Loucy (cell line): ENCODE data around the gene GNG11.
"Not testable (repeated sequence)": the region's sequence is repeated elsewhere in the genome, so short reads cannot be mapped to it uniquely, and the experiment has no call there.

Experiments
- H2AFZ ChIP-seq: fragments of 200-600 bp; sonication (generic); 2 replicates; pipeline ENCODE4 v1.6.0; 2016; ENCODE audit warnings: antibody characterized with exemption, mild to moderate bottlenecking, low read length, moderate library complexity
- H3F3A ChIP-seq: fragments of 200-600 bp; 2 replicates; pipeline ENCODE4 v1.6.0; 2016; ENCODE audit warnings: antibody characterized with exemption, low read depth, mild to moderate bottlenecking
- H3K27me3 ChIP-seq: fragments of 200-600 bp; sonication (generic); 2 replicates; pipeline ENCODE4 v1.6.1; 2014; ENCODE audit warnings: low read length, mild to moderate bottlenecking; ENCODE audit not compliant: insufficient read depth, poor library complexity, severe bottlenecking
- H3K36me3 ChIP-seq: fragments of 200-600 bp; sonication (generic); 2 replicates; pipeline ENCODE4 v1.6.1; 2016; ENCODE audit warnings: low read length; ENCODE audit not compliant: insufficient read depth
- H3K4me1 ChIP-seq: fragments of 200-600 bp; sonication (generic); 2 replicates; pipeline ENCODE4 v1.5.1; 2014; ENCODE audit warnings: low read length, mild to moderate bottlenecking; ENCODE audit not compliant: insufficient read depth, poor library complexity, severe bottlenecking
- H3K4me2 ChIP-seq: fragments of 200-600 bp; sonication (generic); 2 replicates; pipeline ENCODE4 v1.6.0; 2014; ENCODE audit warnings: antibody characterized with exemption, low read length, low read depth, mild to moderate bottlenecking; ENCODE audit not compliant: poor library complexity, severe bottlenecking
- H3K4me3 ChIP-seq: fragments of 200-600 bp; sonication (generic); 2 replicates; pipeline ENCODE4 v1.5.1; 2014; ENCODE audit warnings: low read length, mild to moderate bottlenecking, mixed read lengths; ENCODE audit not compliant: poor library complexity, severe bottlenecking
- H3K79me2 ChIP-seq: fragments of 200-600 bp; sonication (generic); 2 replicates; pipeline ENCODE4 v1.6.1; 2014; ENCODE audit warnings: low read length; ENCODE audit not compliant: insufficient read depth
- H3K9ac ChIP-seq: fragments of 200-600 bp; sonication (generic); 2 replicates; pipeline ENCODE4 v1.6.0; 2014; ENCODE audit warnings: mild to moderate bottlenecking, low read depth, low read length, moderate library complexity; ENCODE audit not compliant: poor library complexity, severe bottlenecking
- H3K9me2 ChIP-seq: fragments of 200-600 bp; sonication (generic); replicated peaks from 2 replicates; pipeline ENCODE4 v1.6.1; 2016; ENCODE audit warnings: low read depth, low read length, mixed read lengths
- H3K9me3 ChIP-seq: fragments of 200-600 bp; sonication (generic); 2 replicates; pipeline ENCODE4 v1.6.1; 2014; ENCODE audit warnings: mild to moderate bottlenecking, antibody characterized with exemption, low read length, low read depth; ENCODE audit not compliant: insufficient read depth
- H4K20me1 ChIP-seq: fragments of 200-600 bp; sonication (generic); 2 replicates; pipeline ENCODE4 v1.6.0; 2014; ENCODE audit warnings: antibody characterized with exemption, low read length, mild to moderate bottlenecking; ENCODE audit not compliant: insufficient read depth, poor library complexity, severe bottlenecking
- CTCF ChIP-seq: fragments of 200-600 bp; sonication (generic); conservative IDR thresholded peaks from 2 replicates; pipeline ENCODE4 v1.5.1; 2014; ENCODE audit warnings: mild to moderate bottlenecking, antibody characterized with exemption, low read length
- EZH2phosphoT487 ChIP-seq: fragments of 200-600 bp; IDR thresholded peaks from 2 replicates; pipeline ENCODE4 v1.6.1; 2018; ENCODE audit warnings: antibody characterized with exemption, mild to moderate bottlenecking, moderate library complexity, borderline replicate concordance

Gene GNG11

GRCh38 chr7:93913197-93913596 is 8.3 kb upstream of the GNG11 start:
- H4K20me1 ChIP-seq: no peaks in the 10 kb centered on the region
- H3K9me3 ChIP-seq: no peaks in the 10 kb centered on the region
- TF ChIP-seq CTCF (no peak), EZH2phosphoT487 (no peak)
- H2AFZ ChIP-seq: no peak overlapping the region
- H3K4me2 ChIP-seq: no peak overlapping the region
- no peak overlapping the region for H3K4me3 ChIP-seq
- no peaks in the 10 kb centered on the region for H3K27me3 ChIP-seq
- H3K4me1 ChIP-seq: no peaks in the 10 kb centered on the region
- H3F3A ChIP-seq: no peaks in the 10 kb centered on the region
- no peaks in the 10 kb centered on the region for H3K9me2 ChIP-seq
- H3K36me3 ChIP-seq: no peaks in the 10 kb centered on the region
- no peak overlapping the region for H3K9ac ChIP-seq
- H3K79me2 ChIP-seq: no peaks in the 10 kb centered on the region

- Histone ChIP-seq H2AFZ (no peak overlapping the region), H3K4me2 (no peak overlapping the region)
- TF ChIP-seq CTCF (no peak), EZH2phosphoT487 (no peak)
Observed at GRCh38 chr7:93914581-93915066, 6.9 kb upstream of the GNG11 start.

GRCh38 chr7:93915206-93915842 is 6.2 kb upstream of the GNG11 start:
- H3K4me1 ChIP-seq, H3K79me2 ChIP-seq, H3K36me3 ChIP-seq, H3K27me3 ChIP-seq, H3F3A ChIP-seq, H3K9me3 ChIP-seq, H2AFZ ChIP-seq, H3K9me2 ChIP-seq, H3K4me3 ChIP-seq, H3K4me2 ChIP-seq, H4K20me1 ChIP-seq, H3K9ac ChIP-seq: not testable (repeated sequence)

More at GRCh38 chr7:93914581-93915066, 6.9 kb upstream of the GNG11 start:
- Histone ChIP-seq H3K9ac (no peak overlapping the region), H4K20me1 (no peaks in the 10 kb centered on the region), H3K4me1 (no peaks in the 10 kb centered on the region), H3K9me3 (no peaks in the 10 kb centered on the region), H3K4me3 (no peak overlapping the region), H3K79me2 (no peaks in the 10 kb centered on the region), H3K27me3 (no peaks in the 10 kb centered on the region), H3F3A (no peaks in the 10 kb centered on the region), H3K9me2 (no peaks in the 10 kb centered on the region), H3K36me3 (no peaks in the 10 kb centered on the region)

GRCh38 chr7:93915888-93916287 is 5.6 kb upstream of the GNG11 start:
- H3K9me3 ChIP-seq, H3K79me2 ChIP-seq, H3K27me3 ChIP-seq, H3F3A ChIP-seq, H3K36me3 ChIP-seq, H3K9ac ChIP-seq, H3K9me2 ChIP-seq, H3K4me3 ChIP-seq, H3K4me2 ChIP-seq, H2AFZ ChIP-seq, H4K20me1 ChIP-seq, H3K4me1 ChIP-seq: not testable (repeated sequence)

- not testable (repeated sequence) for H3K4me2 ChIP-seq, H3K9ac ChIP-seq, H2AFZ ChIP-seq
Observed at GRCh38 chr7:93916315-93916714, 5.2 kb upstream of the GNG11 start.

More at GRCh38 chr7:93916315-93916714, 5.2 kb upstream of the GNG11 start:
- not testable (repeated sequence) for H3K9me3 ChIP-seq, H3K79me2 ChIP-seq, H3K27me3 ChIP-seq, H3K9me2 ChIP-seq, H4K20me1 ChIP-seq, H3K4me3 ChIP-seq, H3K4me1 ChIP-seq, H3F3A ChIP-seq, H3K36me3 ChIP-seq
